Effector memory CD4-positive, alpha-beta T cell (primary cell): ENCODE measurements around the gene OLFML2A.
A peak's percentile ranks its signal among the peaks of the same experiment; 100 is the strongest.

Experiments
- DNase-seq, 3 donors: peaks; one replicate each; pipeline ENCODE4 v3.0.0-alpha.2; 2020
- H3K27ac ChIP-seq: 2 replicates; pipeline ENCODE4 v1.7.0; 2013; ENCODE audit warnings: mild to moderate bottlenecking, low read length, moderate library complexity; ENCODE audit not compliant: insufficient read depth, poor library complexity, severe bottlenecking
- H3K27me3 ChIP-seq: replicated peaks from 2 replicates; pipeline ENCODE4 v1.7.0; 2013; ENCODE audit warnings: mild to moderate bottlenecking, low read length; ENCODE audit not compliant: insufficient read depth, control insufficient read depth, poor library complexity, severe bottlenecking
- H3K36me3 ChIP-seq: 2 replicates; pipeline ENCODE4 v1.7.0; 2013; ENCODE audit warnings: mild to moderate bottlenecking, low read length, moderate library complexity; ENCODE audit not compliant: control insufficient read depth, insufficient read depth
- H3K4me1 ChIP-seq: 2 replicates; pipeline ENCODE4 v1.7.0; 2013; ENCODE audit warnings: low read length, mild to moderate bottlenecking; ENCODE audit not compliant: control insufficient read depth, insufficient read depth, poor library complexity, severe bottlenecking
- H3K4me3 ChIP-seq: 2 replicates; pipeline ENCODE4 v1.7.0; 2013; ENCODE audit warnings: low read length, low read depth, mild to moderate bottlenecking; ENCODE audit not compliant: insufficient read depth, poor library complexity, severe bottlenecking
- H3K9me3 ChIP-seq: 2 replicates; pipeline ENCODE4 v1.7.0; 2013; ENCODE audit warnings: mild to moderate bottlenecking, low read length, moderate library complexity; ENCODE audit not compliant: control insufficient read depth

OLFML2A gene

GRCh38 chr9:124849801-124850200, 72.9 kb downstream of the OLFML2A start:
- no peaks in the 10 kb centered on the region for H3K27me3 ChIP-seq
- no peaks in the 10 kb centered on the region for H3K36me3 ChIP-seq
- no peak overlapping the region for H3K27ac ChIP-seq
- H3K9me3 ChIP-seq = no peaks in the 10 kb centered on the region
- H3K4me3 ChIP-seq = no peak overlapping the region
- DNase-seq = no peak
- H3K4me1 ChIP-seq = peaks cover 5% of the 10 kb centered on the region

- H3K9me3 ChIP-seq = no peaks in the 10 kb centered on the region
- no peaks in the 10 kb centered on the region for H3K27me3 ChIP-seq
- no peak overlapping the region for H3K27ac ChIP-seq
- peaks cover 9% of the 10 kb centered on the region for H3K36me3 ChIP-seq
- H3K4me1 ChIP-seq = peaks cover 5% of the 10 kb centered on the region
- no peak overlapping the region for H3K4me3 ChIP-seq
- no peak for DNase-seq
These were observed 75.3 kb downstream of the OLFML2A start for GRCh38 chr9:124852121-124852828.

GRCh38 chr9:124852829-124853531, 76.0 kb downstream of the OLFML2A start, which contains the start of gene WDR38:
Gene WDR38 (plus strand): TSS chr9:124853460. CDS start chr9:124853532, 72 bp downstream.
- Histone ChIP-seq H3K4me3 (peak within 1 kb of the TSS; percentile 40), H3K36me3 (peaks cover 16% of the 10 kb centered on the region), H3K27ac (peak within 1 kb of the TSS; percentile 56), H3K9me3 (no peaks in the 10 kb centered on the region), H3K4me1 (peaks cover 5% of the 10 kb centered on the region), H3K27me3 (no peaks in the 10 kb centered on the region)
- peak; percentile 78 to 88 (median 82) for DNase-seq

GRCh38 chr9:124853605-124854143, 76.7 kb downstream of the OLFML2A start:
- no peaks in the 10 kb centered on the region for H3K27me3 ChIP-seq
- H3K4me1 ChIP-seq = peaks cover 5% of the 10 kb centered on the region
- DNase-seq = no peak

GRCh38 chr9:124854161-124854560, 77.2 kb downstream of the OLFML2A start:
- Histone ChIP-seq H3K4me3 (no peak overlapping the region), H3K27me3 (no peaks in the 10 kb centered on the region), H3K9me3 (no peaks in the 10 kb centered on the region), H3K27ac (peak overlapping the region; percentile 56), H3K4me1 (peaks cover 5% of the 10 kb centered on the region), H3K36me3 (peaks cover 28% of the 10 kb centered on the region)
- no peak for DNase-seq

More at GRCh38 chr9:124853605-124854143, 76.7 kb downstream of the OLFML2A start:
- Histone ChIP-seq H3K36me3 (peaks cover 23% of the 10 kb centered on the region), H3K4me3 (peak overlapping the region; percentile 40), H3K9me3 (no peaks in the 10 kb centered on the region), H3K27ac (peak overlapping the region; percentile 56)

- H3K36me3 ChIP-seq = peaks cover 35% of the 10 kb centered on the region
- peak overlapping the region; percentile 55 for H3K27ac ChIP-seq
- DNase-seq = no peak
- H3K4me3 ChIP-seq = no peak overlapping the region
- no peaks in the 10 kb centered on the region for H3K9me3 ChIP-seq
- H3K4me1 ChIP-seq = peaks cover 5% of the 10 kb centered on the region
- no peaks in the 10 kb centered on the region for H3K27me3 ChIP-seq
These were observed 77.9 kb downstream of the OLFML2A start for GRCh38 chr9:124854822-124855221.

GRCh38 chr9:124855566-124855943, 78.6 kb downstream of the OLFML2A start:
- Histone ChIP-seq H3K4me1 (peaks cover 12% of the 10 kb centered on the region), H3K36me3 (peaks cover 42% of the 10 kb centered on the region), H3K27me3 (no peaks in the 10 kb centered on the region), H3K4me3 (no peak overlapping the region), H3K9me3 (no peaks in the 10 kb centered on the region), H3K27ac (peak overlapping the region; percentile 55)
- no peak for DNase-seq

GRCh38 chr9:124855944-124856765, 79.2 kb downstream of the OLFML2A start:
- Histone ChIP-seq H3K27ac (no peak overlapping the region), H3K4me1 (peaks cover 18% of the 10 kb centered on the region), H3K36me3 (peaks cover 47% of the 10 kb centered on the region), H3K9me3 (no peaks in the 10 kb centered on the region), H3K27me3 (no peaks in the 10 kb centered on the region), H3K4me3 (no peak overlapping the region)
- no peak for DNase-seq

GRCh38 chr9:124857533-124858162, 80.7 kb downstream of the OLFML2A start:
- peaks cover 17% of the 10 kb centered on the region for H3K4me1 ChIP-seq
- no peak for DNase-seq
- H3K36me3 ChIP-seq = peaks cover 47% of the 10 kb centered on the region
- H3K9me3 ChIP-seq = no peaks in the 10 kb centered on the region
- H3K27me3 ChIP-seq = no peaks in the 10 kb centered on the region
- H3K4me3 ChIP-seq = no peak overlapping the region
- no peak overlapping the region for H3K27ac ChIP-seq
